ENCODE data around the gene CD48.

Gene CD48

DNA sequence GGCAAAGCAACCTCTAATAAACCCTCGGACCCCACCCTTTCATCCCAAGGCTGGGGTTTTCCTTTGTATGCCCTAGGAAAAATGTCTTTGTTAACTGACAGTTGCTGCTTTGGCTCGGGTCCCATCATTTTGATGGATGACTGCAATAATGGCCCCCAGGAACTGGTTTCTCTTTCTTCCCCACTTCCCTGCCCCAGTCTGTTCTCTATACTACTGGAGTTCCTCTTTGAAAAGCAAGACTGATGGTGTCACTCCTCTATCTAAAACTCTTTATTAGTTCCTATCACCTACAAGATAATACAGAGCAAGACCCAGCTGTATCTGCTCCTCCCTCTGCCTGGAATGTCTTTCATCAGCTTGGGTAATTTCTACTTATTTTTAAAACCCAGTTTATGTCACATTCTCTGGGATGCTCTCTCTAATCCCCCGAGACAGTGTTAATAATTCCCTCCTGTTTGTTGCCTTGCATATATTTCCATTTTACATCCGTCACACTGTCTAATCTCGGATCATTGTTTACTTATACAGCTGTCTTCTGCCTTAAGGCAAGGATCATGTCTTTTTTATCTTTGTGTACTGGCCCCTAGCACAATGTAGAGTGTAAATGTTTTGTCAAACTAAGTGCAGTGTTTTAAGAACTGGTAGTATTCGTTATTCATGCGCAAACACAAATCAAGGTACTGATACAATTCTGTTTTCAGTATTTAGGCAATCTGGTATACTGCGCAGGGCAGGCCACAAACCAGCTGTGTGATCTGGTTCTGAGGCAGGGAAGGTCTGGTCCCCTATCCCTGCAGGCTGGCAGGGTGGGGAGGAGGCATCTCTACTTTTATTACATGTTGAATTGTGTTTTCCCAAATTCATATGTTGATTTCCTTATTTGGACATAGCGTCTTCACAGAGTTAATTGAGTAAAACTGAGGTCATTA is 80.8 kb downstream of the CD48 start:
- no peak for DNase-seq

DNA sequence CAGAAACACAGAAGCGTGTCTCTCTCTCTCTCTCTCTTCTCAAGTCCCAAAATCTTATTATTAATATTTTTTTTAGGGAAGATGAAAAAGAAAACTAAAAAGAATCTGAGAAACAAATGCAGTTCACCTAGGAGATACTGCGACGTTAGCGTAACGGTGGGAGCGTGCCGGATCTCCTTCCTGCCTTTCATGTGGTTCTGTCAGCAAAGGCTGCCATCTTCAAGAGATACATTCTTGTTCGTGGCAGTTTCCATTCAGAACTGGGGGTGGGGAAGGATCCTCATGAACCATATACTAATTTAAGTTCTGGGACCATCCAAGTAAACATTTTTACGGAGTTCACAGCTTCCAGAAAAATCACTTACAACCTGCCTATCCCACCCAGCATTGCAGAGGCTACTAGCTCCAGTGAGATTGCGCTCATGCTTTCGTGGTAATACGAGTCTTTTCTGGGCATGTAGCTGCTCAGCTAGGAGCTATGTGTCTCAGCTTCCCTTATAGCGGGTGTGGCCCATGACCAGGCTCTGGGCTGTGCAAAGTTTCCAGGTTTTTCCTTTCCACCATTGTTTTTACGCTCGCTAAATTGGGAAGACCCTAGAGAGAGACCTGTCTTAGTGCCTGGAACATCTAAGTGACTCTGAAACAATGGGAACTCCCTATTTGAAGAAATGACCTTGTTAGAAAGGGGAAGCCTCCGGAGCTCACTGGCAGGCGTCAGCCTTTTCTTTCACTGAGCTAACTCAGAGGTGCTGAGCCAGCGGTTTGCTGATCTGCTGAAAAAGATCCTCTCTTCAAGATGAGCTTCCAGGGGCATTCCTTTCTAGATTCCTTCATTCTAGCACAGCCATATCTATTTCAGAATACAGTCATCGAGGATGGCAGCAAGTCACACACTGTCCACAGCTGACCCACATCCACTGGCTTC is 82.1 kb downstream of the CD48 start:
- peak; percentile 63 to 66 for DNase-seq

DNA sequence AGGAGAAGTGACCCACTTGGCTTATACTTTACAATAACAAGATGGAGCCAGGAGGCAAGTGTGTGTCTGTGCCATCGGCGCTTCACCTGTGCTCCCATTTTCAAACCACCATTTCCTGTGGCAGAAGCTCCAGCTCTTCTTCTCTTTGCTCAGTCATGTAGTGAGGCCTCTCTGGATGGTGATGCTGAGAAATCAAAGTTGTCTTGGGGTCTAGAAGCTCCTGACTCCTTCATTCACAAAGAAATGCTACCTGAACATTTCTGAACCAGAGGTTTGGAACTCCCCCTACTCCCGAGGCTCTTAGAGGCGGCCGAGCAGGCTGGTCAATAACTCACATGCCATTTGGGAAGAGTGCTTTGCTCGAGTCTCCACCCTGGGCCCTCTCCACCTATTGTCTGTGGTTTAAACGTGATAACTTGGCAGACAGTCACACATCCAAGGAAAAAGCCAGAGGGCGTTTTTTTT is 82.8 kb downstream of the CD48 start:
- DNase-seq: no peak
